SK-N-SH (cell line): Measurements from ENCODE around the gene GTPBP10. TPM values are rescaled to one million over a fixed set of nuclear protein-coding genes. Genes with fewer than 3 reads are reported as not detected.

Source experiments
- CTCF ChIA-PET: fragments of 300-600, 350-600 bp; formaldehyde crosslinking; extraction: SDS; loops from one replicate; lab custom pipeline; 2021; lab: Yijun Ruan, JAX
- POLR2A ChIA-PET: fragments of 350-600 bp; sonication (Branson Sonifier 250); formaldehyde crosslinking; extraction: SDS; loops from one replicate; lab custom pipeline; 2020; ENCODE audit warnings: antibody characterized with exemption, inconsistent platforms; lab: Yijun Ruan, JAX
- DNase-seq: peaks from one replicate; pipeline ENCODE4 v3.0.0; 2012
- H2AFZ ChIP-seq: fragments of 200-600 bp; sonication (generic); 2 replicates; pipeline ENCODE4 v1.8.1; 2016; ENCODE audit warnings: antibody characterized with exemption, mild to moderate bottlenecking, low read depth
- H3F3A ChIP-seq: fragments of 200-600 bp; sonication (generic); replicated peaks from 2 replicates; pipeline ENCODE3; 2016; ENCODE audit warnings: antibody characterized with exemption, mild to moderate bottlenecking; ENCODE audit not compliant: insufficient read depth
- H3K27ac ChIP-seq, 2 experiments: fragments of 200-500 bp in 1 of 2; fragments of 200-600 bp in 1 of 2; sonication (Bioruptor generic) in 1 of 2; sonication (generic), shearing (Covaris generic) in 1 of 2; 2 replicates each; pipeline versions ENCODE4 v1.5.1 to v1.6.1; 2014 to 2016; ENCODE audit warnings: low read depth in 2 of 2, inconsistent platforms in 1 of 2, low read length in 1 of 2, mild to moderate bottlenecking in 1 of 2, mixed read lengths in 1 of 2
- H3K27me3 ChIP-seq: fragments of 200-600 bp; sonication (generic), shearing (Covaris generic); 2 replicates; pipeline ENCODE4 v1.6.1; 2016; ENCODE audit warnings: mixed run types; ENCODE audit not compliant: insufficient read depth
- H3K36me3 ChIP-seq, 2 experiments: fragments of 200-500 bp in 1 of 2; fragments of 200-600 bp in 1 of 2; sonication (Bioruptor generic) in 1 of 2; sonication (generic) in 1 of 2; replicated peaks in 1 of 2; 2 replicates each; pipeline versions ENCODE3 to v1.5.1; 2014 to 2016; ENCODE audit warnings: low read length in 1 of 2, mild to moderate bottlenecking in 1 of 2; ENCODE audit not compliant: insufficient read depth in 2 of 2, control insufficient read depth in 1 of 2
- H3K4me1 ChIP-seq, 2 experiments: fragments of 200-500 bp in 1 of 2; fragments of 200-600 bp in 1 of 2; sonication (Bioruptor generic) in 1 of 2; sonication (generic), shearing (Covaris generic) in 1 of 2; 2 replicates each; pipeline versions ENCODE4 v1.5.1 to v1.6.1; 2014 to 2016; ENCODE audit warnings: low read depth in 1 of 2, low read length in 1 of 2, mixed run types in 1 of 2; ENCODE audit not compliant: insufficient read depth in 2 of 2, control insufficient read depth in 1 of 2
- H3K4me2 ChIP-seq: fragments of 200-600 bp; sonication (generic), shearing (Covaris generic); 2 replicates; pipeline ENCODE4 v1.6.1; 2017; ENCODE audit warnings: mixed run types
- H3K4me3 ChIP-seq, 2 experiments: fragments of 200-500 bp in 1 of 2; fragments of 200-600 bp in 1 of 2; sonication (Bioruptor generic) in 1 of 2; sonication (generic), shearing (Covaris generic) in 1 of 2; 2 replicates each; pipeline versions ENCODE4 v1.5.1 to v1.8.1; 2014 to 2016; ENCODE audit warnings: low read depth in 2 of 2, inconsistent platforms in 1 of 2, low read length in 1 of 2, mild to moderate bottlenecking in 1 of 2, mixed read lengths in 1 of 2, moderate library complexity in 1 of 2
- H3K79me2 ChIP-seq: fragments of 200-600 bp; sonication (generic); 2 replicates; pipeline ENCODE4 v1.8.1; 2017; ENCODE audit warnings: mild to moderate bottlenecking; ENCODE audit not compliant: insufficient read depth
- H3K9ac ChIP-seq: fragments of 200-600 bp; sonication (generic); 2 replicates; pipeline ENCODE4 v1.6.1; 2017; ENCODE audit warnings: mixed run types
- H3K9me2 ChIP-seq: fragments of 200-600 bp; sonication (generic); 2 replicates; pipeline ENCODE4 v1.6.1; 2017; ENCODE audit warnings: mixed run types
- H3K9me3 ChIP-seq: fragments of 200-600 bp; sonication (generic); 2 replicates; pipeline ENCODE4 v1.6.1; 2017; ENCODE audit warnings: mixed run types, mild to moderate bottlenecking, moderate library complexity
- H4K20me1 ChIP-seq: fragments of 200-600 bp; sonication (generic); 2 replicates; pipeline ENCODE4 v1.6.1; 2017; ENCODE audit warnings: mild to moderate bottlenecking, mixed run types; ENCODE audit not compliant: insufficient read depth
- CHD2 ChIP-seq: fragments of 150-350 bp; IDR thresholded peaks from 2 replicates; pipeline ENCODE4 v1.6.1; 2018; ENCODE audit warnings: low read length; ENCODE audit not compliant: partially characterized antibody
- ELF1 ChIP-seq: IDR thresholded peaks from 2 replicates; pipeline ENCODE4 v1.4.0; 2012
- EZH2phosphoT487 ChIP-seq: fragments of 200-600 bp; sonication (generic); IDR thresholded peaks from 2 replicates; pipeline ENCODE4 v1.6.1; 2017; ENCODE audit warnings: low read depth, mixed run types, mild to moderate bottlenecking, antibody characterized with exemption, moderate library complexity, borderline replicate concordance
- FOSL2 ChIP-seq: IDR thresholded peaks from 2 replicates; pipeline ENCODE4 v1.4.0; 2012; ENCODE audit warnings: low read depth, mild to moderate bottlenecking, moderate library complexity, borderline replicate concordance
- RAD21 ChIP-seq: IDR thresholded peaks from 2 replicates; pipeline ENCODE4 v1.6.1; 2012; ENCODE audit warnings: mild to moderate bottlenecking, low read length
- RXRA ChIP-seq: IDR thresholded peaks from 2 replicates; pipeline ENCODE4 v1.4.0; 2012; ENCODE audit warnings: low read depth, mild to moderate bottlenecking, borderline replicate concordance
- TAF1 ChIP-seq: IDR thresholded peaks from 2 replicates; pipeline ENCODE4 v1.6.1; 2012; ENCODE audit warnings: low read depth, mild to moderate bottlenecking, low read length, moderate library complexity, borderline replicate concordance
- TCF12 ChIP-seq: IDR thresholded peaks from 2 replicates; pipeline ENCODE4 v1.4.0; 2012
- YY1 ChIP-seq: IDR thresholded peaks from 2 replicates; pipeline ENCODE4 v1.4.0; 2012; ENCODE audit warnings: low read depth, mild to moderate bottlenecking
- WGBS: methylation state at CpG from one replicate; pipeline ENCODE4 v1.1.6; 2017; ENCODE audit warnings: low lambda C conversion rate; 5-methylcytosine and 5-hydroxymethylcytosine counted together
- polyA plus RNA-seq, 3 experiments: library from polyadenylated mRNA; depleted of rRNA; stranded (reverse); fragments of >200 nt; gene quantifications; 2 replicates each; pipeline ENCODE4 v1.2.3, GENCODE V29; 2012
- TF ChIP-seq, protein P1 (sequence below): IDR thresholded peaks from 2 replicates; pipeline ENCODE4 v1.4.0; 2012; ENCODE audit warnings: low read depth
- TF ChIP-seq, protein P2 (sequence below): IDR thresholded peaks from 2 replicates; pipeline ENCODE4 v1.6.1; 2012; ENCODE audit warnings: mild to moderate bottlenecking, low read depth, low read length, moderate library complexity
- TF ChIP-seq, protein P3 (sequence below): IDR thresholded peaks from 2 replicates; pipeline ENCODE4 v1.4.0; 2012; ENCODE audit warnings: low read depth, borderline replicate concordance

The GTPBP10 gene
- polyA plus RNA-seq, 1 of the 3 experiments (the other 2 are of a cell fraction): 8.5 TPM

DNA sequence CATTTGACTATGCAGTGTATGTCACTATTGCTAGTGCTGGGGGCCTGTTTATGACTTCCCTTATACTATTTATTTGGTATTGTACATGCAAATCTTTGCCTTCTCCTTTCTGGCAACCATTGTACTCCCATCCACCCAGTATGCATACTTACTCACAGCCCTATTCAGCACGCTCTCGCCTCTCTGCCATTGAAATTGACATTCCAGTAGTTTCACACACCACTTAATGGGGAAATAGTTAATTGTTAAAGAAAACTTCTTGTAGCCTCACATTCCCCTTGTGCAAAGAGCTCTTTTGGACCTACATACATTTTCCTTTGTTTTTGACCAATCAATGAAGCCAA is 66.6 kb downstream of the GTPBP10 start:
- Histone ChIP-seq H3K27ac (no peak overlapping the region), H3K27me3 (no peaks in the 10 kb centered on the region), H3K36me3 (peaks cover 74 to 81% of the 10 kb centered on the region in 2 experiments), H3K79me2 (peaks cover 74% of the 10 kb centered on the region), H2AFZ (no peak overlapping the region), H3K9me2 (no peaks in the 10 kb centered on the region), H3K4me3 (no peak overlapping the region), H4K20me1 (no peaks in the 10 kb centered on the region), H3K4me2 (no peak overlapping the region), H3K9ac (no peak overlapping the region), H3F3A (peaks cover 22% of the 10 kb centered on the region), H3K4me1 (peaks cover 5 to 6% of the 10 kb centered on the region in 2 experiments; a peak in 2 of 4 replicates), H3K9me3 (no peaks in the 10 kb centered on the region)
- POLR2A ChIA-PET: no interaction called here
- CTCF ChIA-PET: interaction anchor here (0.7 to 4.5 kb wide), 6 partner anchors 14 to 259 kb away, joined by 3 to 26 read pairs (median 4); partner anchors contain the start of gene STEAP1
- DNase-seq: no peak
- 96% methylated on average over 2 of the region's 2 CpGs for WGBS
- TF ChIP-seq, protein P1, sequence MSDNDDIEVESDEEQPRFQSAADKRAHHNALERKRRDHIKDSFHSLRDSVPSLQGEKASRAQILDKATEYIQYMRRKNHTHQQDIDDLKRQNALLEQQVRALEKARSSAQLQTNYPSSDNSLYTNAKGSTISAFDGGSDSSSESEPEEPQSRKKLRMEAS: no peak
- no peak for TF ChIP-seq YY1
- TF ChIP-seq ELF1: no peak
- TF ChIP-seq FOSL2: no peak
- no peak for TF ChIP-seq RAD21
- no peak for TF ChIP-seq TCF12
- no peak for TF ChIP-seq EZH2phosphoT487
- TF ChIP-seq, protein P2, sequence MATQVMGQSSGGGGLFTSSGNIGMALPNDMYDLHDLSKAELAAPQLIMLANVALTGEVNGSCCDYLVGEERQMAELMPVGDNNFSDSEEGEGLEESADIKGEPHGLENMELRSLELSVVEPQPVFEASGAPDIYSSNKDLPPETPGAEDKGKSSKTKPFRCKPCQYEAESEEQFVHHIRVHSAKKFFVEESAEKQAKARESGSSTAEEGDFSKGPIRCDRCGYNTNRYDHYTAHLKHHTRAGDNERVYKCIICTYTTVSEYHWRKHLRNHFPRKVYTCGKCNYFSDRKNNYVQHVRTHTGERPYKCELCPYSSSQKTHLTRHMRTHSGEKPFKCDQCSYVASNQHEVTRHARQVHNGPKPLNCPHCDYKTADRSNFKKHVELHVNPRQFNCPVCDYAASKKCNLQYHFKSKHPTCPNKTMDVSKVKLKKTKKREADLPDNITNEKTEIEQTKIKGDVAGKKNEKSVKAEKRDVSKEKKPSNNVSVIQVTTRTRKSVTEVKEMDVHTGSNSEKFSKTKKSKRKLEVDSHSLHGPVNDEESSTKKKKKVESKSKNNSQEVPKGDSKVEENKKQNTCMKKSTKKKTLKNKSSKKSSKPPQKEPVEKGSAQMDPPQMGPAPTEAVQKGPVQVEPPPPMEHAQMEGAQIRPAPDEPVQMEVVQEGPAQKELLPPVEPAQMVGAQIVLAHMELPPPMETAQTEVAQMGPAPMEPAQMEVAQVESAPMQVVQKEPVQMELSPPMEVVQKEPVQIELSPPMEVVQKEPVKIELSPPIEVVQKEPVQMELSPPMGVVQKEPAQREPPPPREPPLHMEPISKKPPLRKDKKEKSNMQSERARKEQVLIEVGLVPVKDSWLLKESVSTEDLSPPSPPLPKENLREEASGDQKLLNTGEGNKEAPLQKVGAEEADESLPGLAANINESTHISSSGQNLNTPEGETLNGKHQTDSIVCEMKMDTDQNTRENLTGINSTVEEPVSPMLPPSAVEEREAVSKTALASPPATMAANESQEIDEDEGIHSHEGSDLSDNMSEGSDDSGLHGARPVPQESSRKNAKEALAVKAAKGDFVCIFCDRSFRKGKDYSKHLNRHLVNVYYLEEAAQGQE: no peak
- TF ChIP-seq, protein P3, sequence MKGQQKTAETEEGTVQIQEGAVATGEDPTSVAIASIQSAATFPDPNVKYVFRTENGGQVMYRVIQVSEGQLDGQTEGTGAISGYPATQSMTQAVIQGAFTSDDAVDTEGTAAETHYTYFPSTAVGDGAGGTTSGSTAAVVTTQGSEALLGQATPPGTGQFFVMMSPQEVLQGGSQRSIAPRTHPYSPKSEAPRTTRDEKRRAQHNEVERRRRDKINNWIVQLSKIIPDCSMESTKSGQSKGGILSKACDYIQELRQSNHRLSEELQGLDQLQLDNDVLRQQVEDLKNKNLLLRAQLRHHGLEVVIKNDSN: no peak

DNA sequence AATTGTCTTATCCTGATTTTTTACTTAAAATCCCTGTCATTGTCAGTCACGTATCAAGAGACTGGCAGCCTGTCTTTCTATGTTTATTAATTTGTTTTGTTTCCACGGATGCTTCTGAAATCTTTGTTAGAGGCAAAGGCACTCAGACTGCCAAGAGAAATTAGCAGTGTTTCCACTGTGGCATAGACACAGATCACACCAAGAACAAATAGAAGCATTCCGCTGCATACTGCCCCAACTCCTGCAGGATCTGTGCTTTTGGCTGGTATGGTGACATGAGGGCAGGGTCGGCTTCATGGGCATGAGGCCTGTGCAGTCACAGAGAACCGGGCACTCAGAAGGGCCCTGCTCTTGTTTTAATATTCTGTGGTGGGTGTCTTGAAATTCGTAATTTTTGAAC is 75.1 kb downstream of the GTPBP10 start:
- DNase-seq: no peak
- Histone ChIP-seq H3F3A (peaks cover 7% of the 10 kb centered on the region), H3K9me2 (no peaks in the 10 kb centered on the region), H3K36me3 (peaks cover 6 to 8% of the 10 kb centered on the region in 2 experiments), H3K4me1 (no peaks in the 10 kb centered on the region; a peak in 1 of 4 replicates), H3K27ac (no peak overlapping the region), H3K4me2 (no peak overlapping the region), H2AFZ (no peak overlapping the region), H3K27me3 (no peaks in the 10 kb centered on the region), H3K9me3 (no peaks in the 10 kb centered on the region), H3K4me3 (no peak overlapping the region), H4K20me1 (no peaks in the 10 kb centered on the region), H3K79me2 (no peaks in the 10 kb centered on the region; the same call in 1 of the 2 replicates), H3K9ac (no peak overlapping the region)
- CTCF ChIA-PET: interaction anchor here (0.6 to 2.0 kb wide), 4 partner anchors 10 to 1995 kb away, joined by 3 to 5 read pairs (median 4); no protein-coding TSS in a partner anchor
- POLR2A ChIA-PET: no interaction called here
- TF ChIP-seq EZH2phosphoT487 (no peak), RXRA (no peak), TAF1 (no peak), CHD2 (no peak)
- TF ChIP-seq, protein P3: no peak
- WGBS: 90% methylated on average over 6 of the region's 6 CpGs
